Calu3 (cell line): ENCODE data around the gene TOB1. TPM values are rescaled to one million over a fixed set of nuclear protein-coding genes. Genes with fewer than 3 reads are reported as not detected.

Source experiments
- BruUV-seq: library from RNA; stranded (reverse); fragments of 400-500 nt; replicated peaks from 2 replicates; lab custom pipeline; 2021; lab: Mats Ljungman, UMichigan
- CTCF ChIA-PET: fragments of 300-600 bp; sonication (Branson Sonifier 250); formaldehyde crosslinking; loops from one replicate; lab custom pipeline; 2022; ENCODE audit warnings: antibody characterized with exemption; lab: Charles Lee
- DNase-seq: peaks from one replicate; pipeline ENCODE4 v3.0.0; 2022
- H3K27ac Mint-ChIP-seq: one replicate; pipeline ENCODE4 v1.8.0; 2022; ENCODE audit warnings: mixed read lengths; ENCODE audit not compliant: unreplicated experiment
- H3K27me3 Mint-ChIP-seq: one replicate; pipeline ENCODE4 v1.8.0; 2022; ENCODE audit warnings: mixed read lengths; ENCODE audit not compliant: unreplicated experiment
- H3K36me3 Mint-ChIP-seq: one replicate; pipeline ENCODE4 v1.8.0; 2022; ENCODE audit warnings: mild to moderate bottlenecking, moderate library complexity, mixed read lengths; ENCODE audit not compliant: insufficient read depth, unreplicated experiment
- H3K4me1 Mint-ChIP-seq: one replicate; pipeline ENCODE4 v1.8.0; 2022; ENCODE audit warnings: mild to moderate bottlenecking, low read depth, mixed read lengths; ENCODE audit not compliant: unreplicated experiment
- H3K4me3 Mint-ChIP-seq: one replicate; pipeline ENCODE4 v1.8.0; 2022; ENCODE audit warnings: mild to moderate bottlenecking, low read depth, moderate library complexity, mixed read lengths; ENCODE audit not compliant: unreplicated experiment
- H3K9me3 Mint-ChIP-seq: one replicate; pipeline ENCODE4 v1.8.0; 2022; ENCODE audit warnings: low read depth, mixed read lengths; ENCODE audit not compliant: unreplicated experiment
- intact Hi-C: fragments of 100-400 bp; cut with micrococcal nuclease; formaldehyde crosslinking; loops from one replicate; pipeline ENCODE4 v1.10.0; 2022; ENCODE audit not compliant: unreplicated experiment
- total RNA-seq: library from RNA; stranded (reverse); gene quantifications from 2 replicates; pipeline ENCODE4 v1.2.3, GENCODE V29; 2022
- TF ChIP-seq, protein P1 (sequence below): fragments of 200-600 bp; IDR thresholded peaks from one replicate; pipeline ENCODE4 v1.8.0; 2022; ENCODE audit warnings: antibody characterized with exemption; ENCODE audit not compliant: unreplicated experiment

The TOB1 gene
- total RNA-seq, 1 experiment from 2014 or later = 177 TPM

DNA sequence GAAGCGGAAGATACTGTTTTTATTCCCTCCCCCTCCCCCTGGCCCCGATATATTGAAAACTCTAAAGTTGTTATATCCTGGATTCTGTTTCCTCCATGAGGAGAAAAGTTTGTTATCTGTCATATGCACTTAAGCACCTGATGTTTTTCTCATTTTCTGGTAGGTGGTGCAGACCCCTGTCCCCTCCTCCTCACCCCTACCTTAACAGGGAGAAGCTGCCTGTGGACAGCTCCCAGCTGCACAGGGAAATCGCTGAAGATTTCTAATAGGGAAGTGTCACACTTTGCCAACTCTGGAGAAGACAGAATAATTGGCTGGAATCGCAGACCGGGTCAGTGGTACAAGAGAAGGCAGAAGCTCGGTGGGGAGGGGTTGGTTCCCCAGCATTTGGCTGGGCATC, 45.3 kb upstream of the TOB1 start:
- BruUV-seq = no TSS peak
- H3K4me3 Mint-ChIP-seq = no peak overlapping the region
- peaks cover 47% of the 10 kb centered on the region for H3K4me1 Mint-ChIP-seq
- TF ChIP-seq, protein P1, sequence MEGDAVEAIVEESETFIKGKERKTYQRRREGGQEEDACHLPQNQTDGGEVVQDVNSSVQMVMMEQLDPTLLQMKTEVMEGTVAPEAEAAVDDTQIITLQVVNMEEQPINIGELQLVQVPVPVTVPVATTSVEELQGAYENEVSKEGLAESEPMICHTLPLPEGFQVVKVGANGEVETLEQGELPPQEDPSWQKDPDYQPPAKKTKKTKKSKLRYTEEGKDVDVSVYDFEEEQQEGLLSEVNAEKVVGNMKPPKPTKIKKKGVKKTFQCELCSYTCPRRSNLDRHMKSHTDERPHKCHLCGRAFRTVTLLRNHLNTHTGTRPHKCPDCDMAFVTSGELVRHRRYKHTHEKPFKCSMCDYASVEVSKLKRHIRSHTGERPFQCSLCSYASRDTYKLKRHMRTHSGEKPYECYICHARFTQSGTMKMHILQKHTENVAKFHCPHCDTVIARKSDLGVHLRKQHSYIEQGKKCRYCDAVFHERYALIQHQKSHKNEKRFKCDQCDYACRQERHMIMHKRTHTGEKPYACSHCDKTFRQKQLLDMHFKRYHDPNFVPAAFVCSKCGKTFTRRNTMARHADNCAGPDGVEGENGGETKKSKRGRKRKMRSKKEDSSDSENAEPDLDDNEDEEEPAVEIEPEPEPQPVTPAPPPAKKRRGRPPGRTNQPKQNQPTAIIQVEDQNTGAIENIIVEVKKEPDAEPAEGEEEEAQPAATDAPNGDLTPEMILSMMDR = no peak
- no peak overlapping the region for H3K27ac Mint-ChIP-seq
- H3K36me3 Mint-ChIP-seq = peaks cover 30% of the 10 kb centered on the region
- intact Hi-C loops = no loop called here
- CTCF ChIA-PET = interaction anchor here (1.5 kb wide), 1 partner anchor 51 kb away, joined by 3 read pairs; no protein-coding TSS in a partner anchor
- no peak for DNase-seq
- H3K27me3 Mint-ChIP-seq = no peaks in the 10 kb centered on the region
- no peaks in the 10 kb centered on the region for H3K9me3 Mint-ChIP-seq

DNA sequence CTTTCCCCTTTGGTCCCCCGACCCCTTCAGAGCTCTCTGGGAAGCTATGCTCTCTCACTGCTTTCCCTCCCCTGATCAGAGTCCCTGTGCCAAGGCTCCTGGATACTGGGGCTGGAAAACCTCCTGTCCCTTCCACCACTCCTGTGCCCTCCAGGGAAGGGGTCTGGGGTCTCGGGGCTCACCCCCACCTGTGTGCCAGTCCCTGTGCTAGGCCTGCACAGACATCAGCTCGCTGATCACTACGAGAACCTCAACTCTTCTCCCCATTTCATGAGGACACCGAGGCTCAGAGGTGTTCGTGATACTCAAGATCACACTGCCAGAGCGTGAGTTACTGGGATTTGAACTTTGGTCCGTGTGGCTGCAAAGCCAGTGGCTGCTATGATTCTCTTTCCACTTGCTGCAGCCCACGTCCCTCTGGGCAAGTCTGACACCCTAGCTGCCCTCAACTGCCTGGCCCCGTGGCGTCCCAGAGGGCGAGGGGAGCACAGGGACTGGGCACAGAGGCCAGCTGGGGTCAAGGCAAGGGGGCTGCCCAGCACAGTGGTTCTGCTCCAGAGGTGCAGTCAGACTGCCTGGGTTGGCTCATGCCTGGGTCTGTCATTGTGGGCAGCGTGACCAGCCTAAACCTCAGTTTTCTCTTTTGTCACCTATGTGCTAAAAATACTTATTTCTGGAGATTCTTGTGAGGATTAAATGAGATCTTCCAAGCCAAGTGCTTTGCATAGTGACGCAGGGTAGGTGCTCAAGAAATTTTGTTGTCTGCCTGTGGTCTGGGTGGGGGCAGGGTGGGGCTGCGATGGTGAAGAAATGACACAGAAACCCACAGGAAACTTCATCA, 43.8 kb upstream of the TOB1 start:
- intact Hi-C loops = loop anchor here (5.0 kb wide), 1 partner anchor 43 kb away; the partner anchor contains the start of gene TOB1
- Mint-ChIP-seq H3K9me3 (no peaks in the 10 kb centered on the region), H3K27me3 (no peaks in the 10 kb centered on the region), H3K36me3 (peaks cover 25% of the 10 kb centered on the region), H3K27ac (peak overlapping the region; percentile 48), H3K4me1 (peaks cover 45% of the 10 kb centered on the region), H3K4me3 (no peak overlapping the region)
- CTCF ChIA-PET = interaction anchor here (0.8 to 1.8 kb wide), 5 partner anchors 9 to 38 kb away, joined by 3 to 6 read pairs (median 5); no protein-coding TSS in a partner anchor
- BruUV-seq = no TSS peak
- TF ChIP-seq, protein P1 = no peak
- DNase-seq = no peak

DNA sequence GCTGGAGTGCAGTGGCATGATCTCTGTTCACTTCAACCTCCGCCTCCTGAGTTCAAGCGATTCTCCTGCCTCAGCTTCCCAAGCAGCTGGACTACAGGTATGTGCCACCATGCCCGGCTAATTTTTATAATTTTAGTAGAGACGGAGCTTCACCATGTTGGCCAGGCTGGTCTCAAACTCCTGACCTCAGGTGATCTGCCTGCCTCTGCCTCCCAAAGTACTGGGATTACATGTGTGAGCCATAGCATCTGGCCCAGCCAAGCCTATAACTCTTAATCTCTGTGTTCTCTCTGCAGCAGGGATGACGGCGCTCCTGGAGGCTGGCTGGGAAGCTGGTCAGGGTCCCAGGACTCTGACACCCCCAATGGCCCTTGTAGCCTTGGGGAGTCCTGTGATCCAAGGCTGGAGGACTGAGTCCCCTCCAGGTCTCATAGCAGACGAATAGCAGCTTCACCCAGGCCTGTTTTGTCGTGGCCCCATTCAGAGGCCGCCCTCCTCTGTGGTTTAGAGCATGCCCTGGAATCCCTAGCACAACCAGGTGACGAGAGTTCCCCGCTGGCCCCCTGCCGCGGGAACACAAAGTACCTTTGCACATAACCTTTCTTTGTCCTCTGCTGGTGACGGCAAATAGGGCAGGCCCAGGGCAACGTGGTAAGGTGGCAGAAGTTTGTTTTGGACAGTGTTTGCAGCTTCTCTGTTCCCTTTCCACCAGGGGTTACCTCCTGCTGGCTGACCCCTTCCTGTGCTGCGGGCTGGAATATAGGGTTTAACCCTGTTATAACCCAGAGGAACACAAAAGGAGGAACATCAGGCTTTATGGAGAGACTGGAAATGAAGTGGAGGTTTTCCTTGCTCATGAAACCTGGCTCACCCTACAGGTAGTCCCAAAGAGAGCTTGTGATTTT, 43.0 kb upstream of the TOB1 start:
- Mint-ChIP-seq H3K4me3 (peak overlapping the region; percentile 49), H3K27ac (peak overlapping the region; percentile 48), H3K27me3 (no peaks in the 10 kb centered on the region), H3K9me3 (no peaks in the 10 kb centered on the region), H3K4me1 (peaks cover 44% of the 10 kb centered on the region), H3K36me3 (peaks cover 19% of the 10 kb centered on the region)
- TF ChIP-seq, protein P1 = peak; percentile 22
- BruUV-seq = no TSS peak
- CTCF ChIA-PET = interaction anchor here (0.8 to 1.8 kb wide), 5 partner anchors 10 to 39 kb away, joined by 3 to 6 read pairs (median 5); no protein-coding TSS in a partner anchor
- intact Hi-C loops = loop anchor here (5.0 kb wide), 1 partner anchor 42 kb away; the partner anchor contains the start of gene TOB1
- peak; percentile 81 for DNase-seq
